ENCODE results near the gene OGFOD3. TPM values are rescaled to one million over a fixed set of nuclear protein-coding genes. Genes with fewer than 3 reads are reported as not detected.
"Not testable (repeated sequence)": the region's sequence is repeated elsewhere in the genome, so short reads cannot be mapped to it uniquely, and the experiment has no call there.

The OGFOD3 gene
- total and polyA plus RNA-seq, 2 experiments from 2014 or later: 25.7 to 30.5 TPM

DNA sequence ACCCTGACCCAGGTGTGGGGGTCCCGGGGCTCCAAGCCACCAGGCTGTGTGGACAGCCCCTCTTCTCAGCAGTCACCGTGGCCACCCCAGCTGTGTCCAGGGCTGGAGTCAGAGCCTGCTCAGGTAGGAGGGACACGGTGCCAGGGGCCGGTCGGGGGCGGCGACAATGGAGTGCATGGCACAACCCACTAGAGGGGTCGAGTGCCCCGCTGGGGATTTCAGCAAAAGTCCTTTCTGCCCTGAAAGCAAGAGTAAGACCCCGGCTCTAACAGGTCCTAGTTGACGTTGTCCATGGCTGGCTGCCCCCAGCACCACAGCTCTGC is 35.5 kb downstream of the OGFOD3 start:
- H3K4me3 ChIP-seq: no peak overlapping the region
- H3K9me2 ChIP-seq (replicated peaks; ENCODE audit: insufficient read depth): no peaks in the 10 kb centered on the region
- H3K79me2 ChIP-seq: no peaks in the 10 kb centered on the region
- no peaks in the 10 kb centered on the region for H3K27me3 ChIP-seq
- no peaks in the 10 kb centered on the region for H4K20me1 ChIP-seq (ENCODE audit: insufficient read depth, poor library complexity, severe bottlenecking)
- no peaks in the 10 kb centered on the region for H3K36me3 ChIP-seq (replicated peaks; ENCODE audit: insufficient read depth, low read depth)
- H3K9me3 ChIP-seq (ENCODE audit: low read depth): no peaks in the 10 kb centered on the region
- H2AFZ ChIP-seq: no peak overlapping the region
- TF ChIP-seq EZH2 (IDR thresholded peaks at IDR 0.05; ENCODE audit: borderline replicate concordance): no peak
- TF ChIP-seq CTCF (IDR thresholded peaks at IDR 0.05; ENCODE audit: poor library complexity): no peak
- TF ChIP-seq EZH2phosphoT487 (IDR thresholded peaks at IDR 0.05; ENCODE audit: low read depth, severe bottlenecking, unreplicated experiment): no peak
- 95% methylated on average over 9 of the region's 11 CpGs for WGBS (ENCODE audit: low lambda C conversion rate, missing lambda C conversion rate)
- H3K27ac ChIP-seq: no peak overlapping the region
- H3K4me2 ChIP-seq: no peak overlapping the region
- H3K4me1 ChIP-seq (ENCODE audit: insufficient read depth): peaks cover 14% of the 10 kb centered on the region
- DNase-seq (ENCODE audit: low spot score): no peak

DNA sequence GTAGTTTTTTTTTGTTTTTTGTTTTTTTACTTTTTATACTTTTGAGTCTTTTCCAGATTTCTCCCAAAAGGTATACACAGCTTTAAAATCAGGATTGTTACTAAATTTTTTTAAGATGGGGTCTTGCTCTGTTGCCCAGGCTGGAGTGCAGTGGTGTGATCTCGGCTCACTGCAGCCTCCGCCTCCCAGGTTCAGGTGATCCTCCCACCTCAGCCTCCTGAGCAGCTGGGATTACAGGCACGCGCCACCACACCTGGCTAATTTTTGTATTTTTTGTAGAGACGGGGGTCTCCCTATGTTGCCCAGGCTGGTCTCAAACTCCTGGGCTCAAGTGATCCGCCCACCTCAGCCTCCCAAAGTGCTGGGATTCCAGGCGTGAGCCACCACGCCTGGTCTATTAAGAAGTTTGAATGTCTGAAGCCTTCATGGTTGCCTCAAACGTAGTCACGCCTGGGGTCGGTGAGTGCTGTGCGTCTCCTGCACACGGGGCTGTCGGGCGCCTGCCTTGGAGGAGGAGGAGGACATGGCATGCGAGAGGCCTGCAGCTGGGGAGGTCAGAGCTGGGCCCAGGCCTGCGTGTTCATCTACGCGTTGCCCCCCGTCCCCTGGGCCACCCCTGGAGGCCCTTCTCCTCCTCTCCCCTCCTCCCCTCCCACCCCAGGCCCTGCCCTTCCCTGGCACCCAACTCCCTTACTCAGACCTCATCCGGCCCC is 36.0 kb downstream of the OGFOD3 start:
- H4K20me1 ChIP-seq (ENCODE audit: insufficient read depth, poor library complexity, severe bottlenecking); H3K36me3 ChIP-seq (replicated peaks; ENCODE audit: insufficient read depth, low read depth); H3K9me3 ChIP-seq (ENCODE audit: low read depth); DNase-seq (ENCODE audit: low spot score); H3K4me2 ChIP-seq; H3K79me2 ChIP-seq; H3K27ac ChIP-seq; H3K9me2 ChIP-seq (replicated peaks; ENCODE audit: insufficient read depth); H3K27me3 ChIP-seq; H3K4me3 ChIP-seq; H2AFZ ChIP-seq: not testable (repeated sequence)
- H3K4me1 ChIP-seq (ENCODE audit: insufficient read depth): peaks cover 14% of the 10 kb centered on the region
- 88% methylated on average over 18 of the region's 21 CpGs for WGBS (ENCODE audit: low lambda C conversion rate, missing lambda C conversion rate)

- H3K4me3 ChIP-seq; H3K36me3 ChIP-seq (replicated peaks; ENCODE audit: insufficient read depth, low read depth); H3K9me3 ChIP-seq (ENCODE audit: low read depth); H2AFZ ChIP-seq; H3K79me2 ChIP-seq; H3K27me3 ChIP-seq; DNase-seq (ENCODE audit: low spot score); H3K9me2 ChIP-seq (replicated peaks; ENCODE audit: insufficient read depth); H4K20me1 ChIP-seq (ENCODE audit: insufficient read depth, poor library complexity, severe bottlenecking); H3K4me2 ChIP-seq; H3K4me1 ChIP-seq (ENCODE audit: insufficient read depth); H3K27ac ChIP-seq: not testable (repeated sequence)
- 83% methylated on average over 10 of the region's 10 CpGs for WGBS (ENCODE audit: low lambda C conversion rate, missing lambda C conversion rate)
These were observed 36.7 kb downstream of the OGFOD3 start for GRCh38 chr17:82381703-82382009.

DNA sequence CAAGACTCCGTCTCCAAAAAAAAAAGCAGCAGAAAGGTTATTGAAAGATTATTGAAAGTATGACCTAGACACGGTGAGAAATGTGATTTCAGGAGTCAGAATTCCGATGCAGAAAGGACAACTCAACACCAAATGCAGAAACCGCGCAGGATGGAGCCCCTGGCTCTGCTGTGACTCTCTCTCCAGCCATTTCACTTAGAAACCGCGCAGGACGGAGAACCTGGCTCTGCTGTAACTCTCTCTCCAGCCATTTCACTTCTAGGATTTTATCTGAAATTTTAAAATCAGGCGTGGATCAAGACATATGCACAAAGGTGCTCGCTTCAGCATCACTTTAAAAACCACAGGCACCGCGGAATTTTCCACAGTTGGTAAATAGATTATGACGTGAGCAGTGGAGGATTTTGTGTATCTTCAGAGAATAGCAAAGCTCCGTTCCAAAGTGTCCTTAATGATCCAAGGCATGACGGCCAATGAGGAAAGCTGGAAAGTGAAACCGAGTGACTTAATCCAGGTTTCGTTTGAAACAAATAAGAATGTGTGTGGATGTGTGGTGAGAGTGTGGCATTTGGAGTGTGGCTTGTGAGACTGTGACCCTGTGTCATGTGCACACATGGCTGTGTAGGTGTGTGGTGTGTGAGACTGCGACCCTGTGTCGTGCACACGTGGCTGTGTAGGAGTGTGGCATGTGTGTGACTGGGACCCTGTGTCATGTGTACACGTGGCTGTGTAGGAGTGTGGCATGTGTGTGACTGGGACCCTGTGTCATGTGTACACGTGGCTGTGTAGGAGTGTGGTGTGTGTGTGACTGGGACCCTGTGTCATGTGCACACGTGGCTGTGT is 37.3 kb downstream of the OGFOD3 start:
- WGBS (ENCODE audit: low lambda C conversion rate, missing lambda C conversion rate): 74% methylated on average over 22 of the region's 23 CpGs
- Histone ChIP-seq H3K4me1 (ENCODE audit: insufficient read depth) (peaks cover 6% of the 10 kb centered on the region), H3K36me3 (replicated peaks; ENCODE audit: insufficient read depth, low read depth) (no peaks in the 10 kb centered on the region), H3K79me2 (no peaks in the 10 kb centered on the region), H3K27me3 (no peaks in the 10 kb centered on the region), H3K4me3 (no peak overlapping the region), H3K27ac (no peak overlapping the region), H3K9me3 (ENCODE audit: low read depth) (no peaks in the 10 kb centered on the region), H3K9me2 (replicated peaks; ENCODE audit: insufficient read depth) (no peaks in the 10 kb centered on the region), H3K4me2 (no peak overlapping the region), H4K20me1 (ENCODE audit: insufficient read depth, poor library complexity, severe bottlenecking) (no peaks in the 10 kb centered on the region), H2AFZ (no peak overlapping the region)
- TF ChIP-seq EZH2 (IDR thresholded peaks at IDR 0.05; ENCODE audit: borderline replicate concordance) (no peak), EZH2phosphoT487 (IDR thresholded peaks at IDR 0.05; ENCODE audit: low read depth, severe bottlenecking, unreplicated experiment) (no peak), CTCF (IDR thresholded peaks at IDR 0.05; ENCODE audit: poor library complexity) (no peak)
- no peak for DNase-seq (ENCODE audit: low spot score)

All from hepatocyte (in vitro differentiated cells).